Suprapubic skin (tissue), 4 donors: Measurements from ENCODE around the gene GADD45G.

ENCODE experiments used
- POLR2A ChIP-seq, 2 donors: fragments of 450-650 bp; IDR thresholded peaks; one replicate each; pipeline ENCODE4 v1.6.1; 2017; ENCODE audit warnings: antibody characterized with exemption in 2 of 2, mild to moderate bottlenecking in 2 of 2, moderate library complexity in 2 of 2
- POLR2AphosphoS5 ChIP-seq, 3 donors: sonication (generic); formaldehyde crosslinking; IDR thresholded peaks; one replicate each; pipeline ENCODE4 v1.6.1; 2017; ENCODE audit warnings: antibody characterized with exemption in 3 of 3
- TF ChIP-seq, protein P1 (sequence below), 2 donors: fragments of 200-600 bp in 1 of 2; fragments of 450-650 bp in 1 of 2; sonication (generic) in 1 of 2; IDR thresholded peaks; one replicate each; pipeline ENCODE4 v1.5.1; 2016 to 2019; ENCODE audit warnings: antibody characterized with exemption in 2 of 2, mild to moderate bottlenecking in 1 of 2, moderate library complexity in 1 of 2

GRCh38 chr9:89608641-89609335 is 4.0 kb downstream of the GADD45G start:
- TF ChIP-seq, protein P1, sequence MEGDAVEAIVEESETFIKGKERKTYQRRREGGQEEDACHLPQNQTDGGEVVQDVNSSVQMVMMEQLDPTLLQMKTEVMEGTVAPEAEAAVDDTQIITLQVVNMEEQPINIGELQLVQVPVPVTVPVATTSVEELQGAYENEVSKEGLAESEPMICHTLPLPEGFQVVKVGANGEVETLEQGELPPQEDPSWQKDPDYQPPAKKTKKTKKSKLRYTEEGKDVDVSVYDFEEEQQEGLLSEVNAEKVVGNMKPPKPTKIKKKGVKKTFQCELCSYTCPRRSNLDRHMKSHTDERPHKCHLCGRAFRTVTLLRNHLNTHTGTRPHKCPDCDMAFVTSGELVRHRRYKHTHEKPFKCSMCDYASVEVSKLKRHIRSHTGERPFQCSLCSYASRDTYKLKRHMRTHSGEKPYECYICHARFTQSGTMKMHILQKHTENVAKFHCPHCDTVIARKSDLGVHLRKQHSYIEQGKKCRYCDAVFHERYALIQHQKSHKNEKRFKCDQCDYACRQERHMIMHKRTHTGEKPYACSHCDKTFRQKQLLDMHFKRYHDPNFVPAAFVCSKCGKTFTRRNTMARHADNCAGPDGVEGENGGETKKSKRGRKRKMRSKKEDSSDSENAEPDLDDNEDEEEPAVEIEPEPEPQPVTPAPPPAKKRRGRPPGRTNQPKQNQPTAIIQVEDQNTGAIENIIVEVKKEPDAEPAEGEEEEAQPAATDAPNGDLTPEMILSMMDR (IDR thresholded peaks at IDR 0.05): no peak
- TF ChIP-seq POLR2A (IDR thresholded peaks at IDR 0.05) (no peak), POLR2AphosphoS5 (IDR thresholded peaks at IDR 0.05) (no peak)
